Right lung (tissue), 5 donors: ENCODE measurements around the gene ARHGEF16. TPM values are rescaled to one million over a fixed set of nuclear protein-coding genes. Genes with fewer than 3 reads are reported as not detected.

Experiments used
- DNase-seq, 2 donors: peaks; one replicate each; pipeline ENCODE4 v3.0.0-alpha.2; 2013
- polyA plus RNA-seq, 5 donors: library from polyadenylated mRNA; unstranded; fragments of 120-200 nt; gene quantifications; one replicate each; pipeline versions ENCODE4 v1.2.1 to v1.2.3, GENCODE V29; 2013; ENCODE audit warnings: inconsistent platforms in 1 of 5, low replicate concordance in 1 of 5; ENCODE audit not compliant: insufficient read length in 5 of 5, insufficient read depth in 1 of 5

Gene ARHGEF16
- polyA plus RNA-seq, 5 donors: 6.3 to 12.1 (median 8.7) TPM

- no peak for DNase-seq
These were observed 18.0 kb upstream of the ARHGEF16 start for GRCh38 chr1:3436451-3436850.

- no peak for DNase-seq
These were observed 17.6 kb upstream of the ARHGEF16 start for GRCh38 chr1:3436901-3437300.

DNA sequence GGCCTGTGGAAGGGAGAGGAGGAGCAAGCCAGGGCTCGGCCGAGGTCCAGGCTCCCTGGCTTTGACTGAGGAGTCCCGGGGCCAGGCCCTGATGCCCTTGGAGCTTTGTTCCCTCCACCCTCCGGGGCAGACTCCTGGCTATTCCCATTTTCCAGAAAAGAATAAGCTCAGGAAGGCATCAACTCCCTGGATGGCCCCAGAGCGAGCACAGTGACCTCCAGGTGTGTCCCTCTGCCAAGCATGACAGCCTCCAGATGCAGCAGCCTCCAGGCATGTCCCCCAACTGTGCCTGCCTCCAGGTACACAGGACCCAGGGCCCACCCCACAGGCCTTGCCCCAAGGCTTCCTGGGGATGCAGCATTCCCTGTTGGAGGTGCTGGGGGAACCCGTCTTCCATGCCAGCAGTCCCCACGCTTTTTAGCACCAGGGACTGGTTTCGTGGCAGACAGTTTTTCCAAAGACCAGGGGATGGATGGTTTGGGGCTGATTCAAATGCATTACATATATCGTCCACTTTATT lies 15.7 kb upstream of the ARHGEF16 start:
- no peak for DNase-seq

GRCh38 chr1:3439346-3440299 lies 14.8 kb upstream of the ARHGEF16 start:
- no peak for DNase-seq

GRCh38 chr1:3440300-3440681 lies 14.2 kb upstream of the ARHGEF16 start:
- DNase-seq: no peak

GRCh38 chr1:3440711-3441409 lies 13.6 kb upstream of the ARHGEF16 start:
- no peak for DNase-seq

DNA sequence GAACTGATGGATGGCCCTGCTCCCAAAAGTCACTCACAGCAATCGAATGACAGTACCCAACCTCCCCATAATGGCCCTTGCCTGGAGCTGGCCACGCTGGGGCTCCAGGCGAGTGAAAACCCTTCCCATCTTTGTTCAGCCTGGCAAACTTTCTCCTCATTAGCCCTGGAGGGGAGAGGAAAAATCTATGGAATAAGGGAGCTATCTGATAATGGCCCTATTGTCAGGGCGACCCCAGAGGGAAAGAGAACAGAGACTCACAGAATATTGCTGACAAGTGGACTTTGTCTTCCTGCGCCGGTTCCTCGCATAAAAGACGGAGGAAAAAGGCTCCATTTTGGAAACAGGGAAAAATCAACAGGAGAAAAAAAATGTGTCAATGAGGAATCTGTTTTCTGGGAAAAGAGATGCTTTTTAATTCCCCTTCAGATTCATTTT lies 13.0 kb upstream of the ARHGEF16 start:
- DNase-seq: no peak

DNA sequence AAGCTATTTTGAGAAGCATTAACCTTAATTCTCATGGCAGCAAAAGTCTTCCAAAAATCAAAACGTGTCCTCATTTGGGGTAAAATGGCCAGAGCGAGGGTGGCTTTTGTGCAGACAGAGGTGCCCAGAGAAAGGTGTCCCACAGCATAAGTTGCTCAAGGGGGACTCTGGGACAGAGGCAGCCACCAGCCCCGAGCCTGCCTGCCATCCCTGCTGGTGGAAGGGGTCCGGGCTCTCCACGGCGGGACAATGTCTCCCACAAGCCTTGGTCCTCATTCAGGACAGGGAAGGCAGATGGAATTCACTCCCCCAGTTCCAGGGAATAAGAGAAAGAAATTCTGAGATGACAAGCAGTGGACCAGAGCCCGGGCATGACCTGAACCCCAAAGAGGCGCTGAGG lies 12.6 kb upstream of the ARHGEF16 start:
- DNase-seq: no peak

DNA sequence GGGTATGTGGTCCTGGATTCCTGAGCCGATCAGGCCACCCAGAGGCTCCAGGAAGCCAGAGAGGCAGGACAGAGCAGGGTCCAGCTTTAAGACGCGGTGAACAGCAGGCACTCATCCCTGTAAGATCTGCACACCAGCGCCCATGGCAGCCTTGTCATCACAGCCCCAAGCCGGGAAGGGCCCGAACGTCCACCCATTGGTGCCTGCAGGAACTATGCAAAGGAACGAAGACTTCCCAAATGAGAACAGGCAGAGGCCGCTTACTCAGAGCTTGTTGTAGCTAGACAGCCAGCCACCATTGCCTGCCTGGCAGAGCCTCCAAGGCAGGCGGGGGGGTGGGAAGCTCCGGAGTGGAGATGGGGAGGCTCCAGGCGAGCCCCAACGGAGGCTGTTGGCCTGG lies 12.1 kb upstream of the ARHGEF16 start:
- no peak for DNase-seq

GRCh38 chr1:3442901-3443300 lies 11.6 kb upstream of the ARHGEF16 start:
- no peak for DNase-seq

DNA sequence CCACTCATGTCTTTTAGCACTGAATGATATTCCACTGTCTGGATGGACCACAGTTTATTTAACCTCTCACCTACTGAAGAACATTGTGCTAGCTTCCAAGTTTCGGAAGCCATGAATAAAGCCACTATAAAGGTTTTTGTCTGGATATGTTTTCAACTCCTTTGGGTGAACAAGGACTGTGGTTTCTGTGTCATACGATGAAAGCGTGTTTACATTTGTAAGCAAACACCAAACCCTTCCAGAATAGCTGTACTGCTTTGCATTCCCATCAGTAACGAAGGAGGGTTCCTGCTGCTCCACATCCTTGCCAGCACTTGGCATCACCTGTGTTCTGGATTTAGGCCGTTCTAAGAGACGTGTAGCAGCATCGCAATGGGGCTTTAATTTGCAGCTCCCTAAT lies 10.7 kb upstream of the ARHGEF16 start:
- no peak for DNase-seq

GRCh38 chr1:3444298-3444697 lies 10.2 kb upstream of the ARHGEF16 start:
- no peak for DNase-seq

GRCh38 chr1:3444736-3445135 lies 9.7 kb upstream of the ARHGEF16 start:
- DNase-seq: no peak

GRCh38 chr1:3450202-3450863 lies 4.1 kb upstream of the ARHGEF16 start:
- DNase-seq: no peak

- no peak for DNase-seq
These were observed 3.5 kb upstream of the ARHGEF16 start for GRCh38 chr1:3450983-3451382.

GRCh38 chr1:3451994-3452865 lies 2.2 kb upstream of the ARHGEF16 start:
- no peak for DNase-seq

DNA sequence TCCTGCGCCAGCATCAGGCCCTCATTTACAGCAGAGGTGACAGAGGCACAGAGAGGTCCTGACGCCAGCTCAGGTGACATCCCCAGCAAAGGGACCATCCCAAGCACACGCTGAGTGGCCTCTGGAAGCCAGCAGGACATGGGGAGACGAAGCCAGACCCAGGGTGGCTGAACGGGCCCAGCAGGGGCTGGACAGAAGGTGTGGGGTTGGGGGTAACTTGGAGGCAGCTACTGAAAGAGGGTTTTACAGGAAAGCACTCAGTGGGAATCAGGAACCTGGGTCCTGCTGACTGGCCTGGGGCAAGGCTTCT lies 1.6 kb upstream of the ARHGEF16 start:
- DNase-seq: no peak

DNA sequence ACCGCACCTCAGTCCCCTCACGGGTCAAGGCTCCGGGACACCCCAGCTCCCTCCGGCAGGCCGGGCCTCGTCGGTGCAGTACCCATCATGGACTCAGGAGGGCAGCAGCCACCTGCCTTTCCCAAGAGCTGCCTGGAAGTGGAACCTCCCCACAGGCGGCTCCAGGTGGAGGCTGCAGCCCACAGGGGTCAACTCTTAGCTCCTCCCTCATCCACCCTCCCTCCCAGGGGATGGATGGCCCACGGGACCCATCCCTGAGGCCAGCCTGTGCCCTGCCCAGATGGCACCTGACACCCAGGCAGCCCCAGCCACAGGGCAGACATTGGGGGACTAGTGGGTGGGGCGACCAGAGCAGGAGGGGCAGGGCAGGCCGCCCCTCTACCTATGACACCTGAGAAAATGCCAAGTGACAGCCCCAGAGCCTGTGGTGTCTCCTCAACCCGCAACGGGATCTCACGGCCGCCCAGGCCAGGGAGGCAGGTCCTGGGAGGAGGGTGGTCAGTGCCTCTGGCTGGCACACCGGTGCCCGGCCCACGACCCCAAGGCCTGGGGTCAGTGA lies 1.2 kb upstream of the ARHGEF16 start:
- peak in 1 of 2 donors; percentile 59 for DNase-seq

DNA sequence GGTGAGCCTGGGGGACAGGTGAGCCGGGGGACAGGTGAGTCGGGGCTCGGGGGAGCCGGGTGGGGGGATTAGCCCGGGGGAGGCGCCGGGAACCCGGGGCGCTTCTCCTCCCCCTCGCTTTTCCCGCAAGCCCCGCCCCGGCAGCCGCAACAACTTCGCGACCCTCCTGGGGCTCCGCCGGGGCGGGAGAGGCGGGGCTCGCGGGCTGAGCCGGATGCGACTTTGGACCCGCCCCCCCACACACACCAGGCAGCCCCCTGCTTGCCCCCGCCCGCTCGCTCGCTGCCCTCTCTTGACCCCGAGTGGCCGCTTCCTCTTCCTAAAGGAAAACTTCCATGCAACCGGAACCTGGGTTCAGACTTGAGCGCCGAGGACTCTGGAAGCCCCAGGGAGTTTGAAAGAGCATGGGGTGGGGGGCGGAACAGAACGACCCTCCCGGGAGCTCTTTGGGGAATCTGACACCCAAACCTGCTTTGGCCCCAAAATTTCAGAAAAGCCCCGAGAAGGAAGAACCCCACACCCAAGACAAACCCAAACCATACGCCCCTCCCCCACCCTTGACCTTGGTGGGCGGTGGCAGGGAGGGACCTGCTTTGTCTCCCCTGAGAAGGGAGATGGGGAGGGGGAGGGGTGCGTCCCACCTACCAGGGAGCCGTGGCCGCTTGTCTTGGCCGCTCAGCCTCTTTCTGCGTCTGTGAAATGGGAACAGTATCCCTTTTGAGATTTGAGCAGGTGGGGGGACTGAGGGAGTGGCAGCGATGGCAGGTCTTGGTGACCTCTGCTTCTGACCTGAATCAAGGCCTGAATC lies 550 bp downstream of the ARHGEF16 start:
- peak in 1 of 2 donors; percentile 23 for DNase-seq
